ENCODE data around the gene VSTM4.

VSTM4 gene

DNA sequence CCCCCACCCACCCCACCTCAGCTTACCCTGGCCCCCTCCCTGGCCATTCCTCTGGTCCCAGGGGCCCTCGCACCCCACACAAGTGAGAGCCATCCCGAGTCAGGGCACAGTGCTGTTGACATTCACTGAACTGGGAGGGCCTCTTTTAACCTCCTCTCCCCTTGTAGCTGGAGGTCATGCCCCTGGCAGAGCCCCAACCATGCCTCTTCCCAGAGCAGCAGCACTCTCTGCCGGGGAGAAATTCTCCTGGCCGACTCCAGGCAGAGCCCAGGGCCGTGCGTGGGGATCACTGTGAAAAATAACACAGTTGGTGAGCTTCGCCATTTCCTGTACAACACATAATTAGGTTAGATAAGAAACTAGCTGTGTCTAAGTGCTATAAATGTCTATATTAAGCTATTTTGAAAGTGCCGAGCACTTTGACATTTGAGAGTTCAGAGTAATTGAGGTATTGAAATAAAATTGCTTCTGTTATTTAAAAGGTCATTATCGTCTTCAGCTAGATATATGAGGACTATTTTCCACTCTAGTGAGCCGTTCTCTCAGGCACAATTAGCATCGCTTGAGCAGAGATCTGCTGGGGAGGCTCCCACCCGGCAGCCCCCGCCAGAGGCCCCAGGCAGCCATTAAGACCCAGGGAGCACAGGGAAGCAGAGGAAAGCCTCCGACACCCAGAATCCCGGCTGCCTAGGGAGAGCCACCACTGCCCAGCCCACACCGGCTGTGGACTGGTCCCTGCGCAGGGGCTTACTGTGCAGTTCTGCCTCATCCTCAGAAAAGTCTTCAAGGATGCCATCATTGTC lies 113.3 kb downstream of the VSTM4 start:
- Histone ChIP-seq H3K4me1 (ENCODE audit: control insufficient read depth, low read length) (no peaks in the 10 kb centered on the region), H3K27me3 (ENCODE audit: control insufficient read depth, low read length) (no peaks in the 10 kb centered on the region)
- TF ChIP-seq EZH2phosphoT487 (IDR thresholded peaks at IDR 0.05; ENCODE audit: borderline replicate concordance, low read length) = no peak
- TF ChIP-seq CTCF (IDR thresholded peaks at IDR 0.05; ENCODE audit: low read depth, low read length, poor library complexity, severe bottlenecking) = no peak

GRCh38 chr10:49001402-49001801 lies 113.9 kb downstream of the VSTM4 start:
- Histone ChIP-seq H3K9me3 (ENCODE audit: control insufficient read depth, insufficient read depth, low read length) (no peaks in the 10 kb centered on the region), H3K4me1 (ENCODE audit: control insufficient read depth, low read length) (no peaks in the 10 kb centered on the region), H3K36me3 (ENCODE audit: control insufficient read depth, low read length) (no peaks in the 10 kb centered on the region), H3K4me2 (ENCODE audit: low read length) (no peak overlapping the region), H3K27ac (ENCODE audit: low read depth, low read length) (no peak overlapping the region), H3K9me2 (replicated peaks; ENCODE audit: control insufficient read depth, low read length) (no peaks in the 10 kb centered on the region), H3K27me3 (ENCODE audit: control insufficient read depth, low read length) (no peaks in the 10 kb centered on the region), H4K20me1 (ENCODE audit: control insufficient read depth, insufficient read depth, low read depth, low read length) (no peaks in the 10 kb centered on the region), H3K79me2 (ENCODE audit: control insufficient read depth, low read length) (no peaks in the 10 kb centered on the region), H3F3A (ENCODE audit: control insufficient read depth, insufficient read depth) (no peaks in the 10 kb centered on the region), H3K4me3 (ENCODE audit: low read length) (no peak overlapping the region)
- TF ChIP-seq CTCF (IDR thresholded peaks at IDR 0.05; ENCODE audit: low read depth, low read length, poor library complexity, severe bottlenecking) (no peak), EZH2phosphoT487 (IDR thresholded peaks at IDR 0.05; ENCODE audit: borderline replicate concordance, low read length) (no peak)

More for the DNA sequence above, 113.3 kb downstream of the VSTM4 start:
- Histone ChIP-seq H3K36me3 (ENCODE audit: control insufficient read depth, low read length) (no peaks in the 10 kb centered on the region), H4K20me1 (ENCODE audit: control insufficient read depth, insufficient read depth, low read depth, low read length) (no peaks in the 10 kb centered on the region), H3K79me2 (ENCODE audit: control insufficient read depth, low read length) (no peaks in the 10 kb centered on the region), H3F3A (ENCODE audit: control insufficient read depth, insufficient read depth) (no peaks in the 10 kb centered on the region), H3K27ac (ENCODE audit: low read depth, low read length) (no peak overlapping the region), H3K4me3 (ENCODE audit: low read length) (no peak overlapping the region), H3K9me2 (replicated peaks; ENCODE audit: control insufficient read depth, low read length) (no peaks in the 10 kb centered on the region), H3K9me3 (ENCODE audit: control insufficient read depth, insufficient read depth, low read length) (no peaks in the 10 kb centered on the region), H3K4me2 (ENCODE audit: low read length) (no peak overlapping the region)

- Histone ChIP-seq H3K36me3 (ENCODE audit: control insufficient read depth, low read length) (no peaks in the 10 kb centered on the region), H4K20me1 (ENCODE audit: control insufficient read depth, insufficient read depth, low read depth, low read length) (no peaks in the 10 kb centered on the region), H3K4me2 (ENCODE audit: low read length) (no peak overlapping the region), H3K27me3 (ENCODE audit: control insufficient read depth, low read length) (no peaks in the 10 kb centered on the region), H3K4me1 (ENCODE audit: control insufficient read depth, low read length) (no peaks in the 10 kb centered on the region), H3K9me2 (replicated peaks; ENCODE audit: control insufficient read depth, low read length) (no peaks in the 10 kb centered on the region), H3K79me2 (ENCODE audit: control insufficient read depth, low read length) (no peaks in the 10 kb centered on the region), H3F3A (ENCODE audit: control insufficient read depth, insufficient read depth) (no peaks in the 10 kb centered on the region), H3K9me3 (ENCODE audit: control insufficient read depth, insufficient read depth, low read length) (no peaks in the 10 kb centered on the region), H3K4me3 (ENCODE audit: low read length) (no peak overlapping the region), H3K27ac (ENCODE audit: low read depth, low read length) (no peak overlapping the region)
- no peak for TF ChIP-seq CTCF (IDR thresholded peaks at IDR 0.05; ENCODE audit: low read depth, low read length, poor library complexity, severe bottlenecking)
Measured at GRCh38 chr10:49000437-49001398, 114.6 kb downstream of the VSTM4 start.

All from DOHH2 (cell line).